Skin epidermis (tissue), 12 donors: ENCODE results near the gene DDRGK1.

Experiments
- H3K27ac ChIP-seq, 21 experiments: fragments of 200-600 bp; sonication (generic) in 11 of 21; one replicate each; pipeline ENCODE4 v1.5.0; 2020; ENCODE audit warnings: mild to moderate bottlenecking in 3 of 21, inconsistent platforms in 2 of 21, moderate library complexity in 2 of 21
- H3K4me3 ChIP-seq, 7 experiments: fragments of 200-600 bp; sonication (generic) in 2 of 7; one replicate each; pipeline ENCODE4 v1.5.0; 2020; ENCODE audit warnings: inconsistent platforms in 2 of 7, mild to moderate bottlenecking in 2 of 7, moderate library complexity in 1 of 7

The DDRGK1 gene

DNA sequence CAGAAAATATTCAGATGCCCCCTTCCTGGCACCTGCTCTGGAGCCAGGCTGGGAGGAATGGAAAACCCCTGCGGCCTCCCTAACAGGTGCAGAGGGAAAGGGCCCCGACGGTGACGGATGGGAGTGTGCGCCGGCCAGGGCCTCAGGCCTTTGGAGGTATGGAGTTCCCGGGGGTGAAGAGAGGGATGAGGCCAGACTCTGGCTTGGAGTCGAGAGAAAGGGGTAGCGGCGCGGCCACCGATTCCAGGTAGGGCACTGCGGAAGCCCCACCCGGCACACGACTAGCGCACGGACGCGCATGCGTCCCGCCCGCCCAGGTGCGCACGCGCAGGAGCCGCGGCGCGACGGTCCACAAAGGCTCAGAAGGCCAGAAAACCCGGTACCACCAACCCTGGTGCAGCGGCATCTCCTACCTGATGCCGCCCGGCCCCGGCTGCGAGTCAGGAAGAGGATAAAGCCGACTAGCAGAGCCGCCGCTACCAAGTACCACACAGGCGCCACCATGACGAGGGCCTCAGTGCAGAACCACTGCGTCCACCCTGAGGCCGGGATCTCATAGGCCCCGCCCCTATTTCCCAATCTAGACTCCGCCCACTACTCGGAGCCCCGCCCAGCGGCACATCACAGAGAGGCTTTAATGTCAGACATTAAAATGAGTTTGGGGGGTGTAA is at the start of gene DDRGK1:
Gene DDRGK1 (minus strand): TSS at position 559 of the 671 bp plus-strand sequence. CDS start 55 bp downstream, at position 504.
- peak within 1 kb of the TSS; percentile 50 to 92 (median 89) for H3K4me3 ChIP-seq
- H3K27ac ChIP-seq, result peak within 1 kb of the TSS; percentile 44 to 93 (median 85)

DNA sequence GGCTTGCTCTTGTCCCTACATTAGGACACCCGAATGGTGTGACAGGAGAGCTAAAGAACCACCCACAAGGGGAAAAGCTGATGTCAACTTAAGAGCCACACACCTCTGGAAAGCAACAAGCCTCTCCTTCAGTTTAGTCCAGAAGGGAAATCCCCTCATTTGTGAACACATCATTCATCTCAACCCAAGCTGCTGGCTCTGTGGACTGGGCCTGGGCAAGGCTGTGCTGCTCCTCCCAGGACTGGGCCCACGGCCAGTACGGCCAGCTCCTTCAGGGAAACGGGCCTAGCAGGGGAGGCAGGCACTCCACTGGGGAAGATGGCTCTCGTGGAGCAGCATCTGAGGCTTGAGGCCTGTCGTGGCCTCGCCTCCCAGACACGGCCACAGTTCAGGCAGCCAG is 47.3 kb upstream of the DDRGK1 start:
- Histone ChIP-seq H3K27ac (no peak overlapping the region), H3K4me3 (no peak overlapping the region)

DNA sequence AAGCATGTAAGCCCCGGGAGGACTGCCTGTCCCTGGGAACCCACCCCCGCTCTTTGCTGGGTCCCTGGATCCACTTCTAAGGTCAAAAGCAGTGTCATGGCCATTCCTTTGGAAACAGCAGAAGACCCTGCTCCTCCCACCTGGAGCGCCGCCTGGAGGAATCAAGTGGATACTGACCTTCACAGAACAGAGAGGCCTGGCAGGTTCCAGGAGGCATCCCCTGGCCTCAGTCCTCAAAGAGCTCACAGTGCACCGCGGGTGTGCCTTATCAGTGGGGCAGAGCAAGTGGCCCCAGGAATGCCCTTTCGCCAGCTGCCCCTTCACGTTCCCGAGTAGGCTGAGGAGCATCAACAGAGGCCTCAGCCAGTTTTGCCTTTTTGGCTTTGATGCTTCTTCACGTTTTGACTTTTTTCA is 45.6 kb upstream of the DDRGK1 start:
- Histone ChIP-seq H3K27ac (no peak overlapping the region), H3K4me3 (no peak overlapping the region)

DNA sequence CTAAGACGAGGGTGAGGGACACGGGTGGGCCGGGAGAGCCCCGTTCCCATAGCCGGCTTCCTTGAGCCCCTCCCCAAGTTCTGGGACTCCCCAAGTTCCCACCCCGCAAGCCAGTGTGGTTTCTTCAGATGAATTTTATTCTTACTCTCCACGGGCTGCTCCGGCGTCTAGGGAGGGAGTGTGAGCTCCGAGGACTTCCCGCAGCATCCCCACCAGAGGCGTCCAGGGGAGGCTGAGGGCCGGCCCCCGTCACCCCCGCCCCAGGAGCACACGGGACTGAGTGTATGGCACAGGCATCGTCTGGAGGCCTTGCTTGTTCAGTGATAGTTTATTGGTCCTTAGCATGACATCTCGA is 44.5 kb upstream of the DDRGK1 start:
- peak overlapping the region in 4 of 7 experiments; percentile 8 to 20 (median 16) for H3K4me3 ChIP-seq
- H3K27ac ChIP-seq, result no peak overlapping the region

DNA sequence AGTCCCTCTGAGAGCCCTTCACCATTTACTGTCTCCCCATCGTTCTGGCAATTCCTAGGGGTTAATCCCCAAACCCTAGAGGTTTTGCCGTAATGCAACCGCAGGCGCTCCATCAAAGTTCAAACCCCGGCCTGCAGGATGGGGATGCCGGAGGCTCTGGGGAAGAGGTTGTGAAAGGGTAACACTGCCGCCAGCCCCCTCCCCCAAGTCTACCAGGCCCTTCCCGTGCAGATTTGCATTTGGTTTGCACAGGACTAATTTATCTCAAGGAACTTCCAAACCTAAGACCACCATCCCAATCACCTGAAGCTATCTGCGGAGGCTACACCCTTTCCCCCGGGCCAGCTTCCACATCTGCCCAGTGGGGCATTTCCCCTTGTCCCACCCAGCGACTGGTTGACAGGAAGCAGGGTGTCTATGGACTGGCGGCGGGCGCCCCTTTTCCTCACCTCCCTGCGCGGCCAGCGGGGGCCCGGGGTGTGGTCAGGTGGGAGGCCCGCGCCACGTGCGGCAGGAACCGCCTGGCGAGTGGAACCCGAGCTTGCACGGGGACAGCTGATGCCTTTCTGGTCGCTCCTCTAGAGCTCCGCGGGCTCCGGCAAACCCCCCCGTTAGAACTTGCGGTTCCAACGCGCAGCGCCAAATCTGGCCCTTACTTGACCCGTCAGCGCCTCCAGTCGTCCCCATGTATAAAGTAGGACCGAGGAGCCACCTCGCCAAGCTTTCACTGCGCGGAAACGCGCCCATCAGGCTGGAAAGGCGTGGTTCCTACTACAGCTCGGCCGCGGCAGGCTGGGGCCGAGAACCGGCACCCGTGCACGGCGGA is 43.9 kb upstream of the DDRGK1 start:
- no peak overlapping the region for H3K27ac ChIP-seq
- H3K4me3 ChIP-seq, result peak overlapping the region in 5 of 7 experiments; percentile 3 to 20 (median 16)

DNA sequence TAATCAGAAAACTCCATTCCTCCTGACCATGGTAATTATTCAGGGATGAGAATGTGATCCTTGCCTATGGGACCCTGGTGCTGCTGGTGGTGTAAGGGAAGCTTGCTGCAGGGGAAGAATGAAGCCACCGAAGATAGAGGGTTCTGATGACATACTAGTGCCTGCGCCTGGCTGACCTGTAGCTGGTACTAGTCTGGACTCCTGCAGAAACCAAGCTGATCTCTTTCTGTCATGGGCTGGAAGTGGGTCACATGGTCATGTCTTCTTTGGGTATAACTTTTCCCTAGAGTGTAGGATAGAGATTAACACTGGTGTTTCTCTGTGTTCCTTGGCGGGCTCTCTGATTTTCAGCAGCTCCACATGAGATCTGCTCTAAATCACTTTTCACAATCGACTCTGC is 43.2 kb upstream of the DDRGK1 start:
- H3K4me3 ChIP-seq, result no peak overlapping the region
- no peak overlapping the region for H3K27ac ChIP-seq

DNA sequence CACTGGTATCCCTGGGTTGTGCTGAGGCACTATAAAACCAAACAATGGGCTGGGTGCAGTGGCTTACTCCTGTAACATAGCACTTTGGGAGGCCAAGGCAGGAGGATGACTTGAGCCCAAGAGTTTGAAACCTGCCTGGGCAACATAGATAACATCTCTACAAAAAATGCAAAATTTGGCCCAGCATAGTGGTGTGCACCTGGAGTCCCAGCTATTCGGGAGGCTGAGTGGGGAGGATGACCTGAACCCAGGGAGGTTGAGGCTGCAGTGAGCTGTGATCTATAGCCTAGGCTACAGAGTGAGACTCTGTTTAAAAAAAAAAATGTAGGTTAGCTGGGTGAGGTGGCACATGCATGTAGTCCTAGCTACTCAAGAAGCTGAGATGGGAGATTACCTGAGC is 42.2 kb upstream of the DDRGK1 start:
- H3K27ac ChIP-seq, result no peak overlapping the region
- H3K4me3 ChIP-seq, result no peak overlapping the region

DNA sequence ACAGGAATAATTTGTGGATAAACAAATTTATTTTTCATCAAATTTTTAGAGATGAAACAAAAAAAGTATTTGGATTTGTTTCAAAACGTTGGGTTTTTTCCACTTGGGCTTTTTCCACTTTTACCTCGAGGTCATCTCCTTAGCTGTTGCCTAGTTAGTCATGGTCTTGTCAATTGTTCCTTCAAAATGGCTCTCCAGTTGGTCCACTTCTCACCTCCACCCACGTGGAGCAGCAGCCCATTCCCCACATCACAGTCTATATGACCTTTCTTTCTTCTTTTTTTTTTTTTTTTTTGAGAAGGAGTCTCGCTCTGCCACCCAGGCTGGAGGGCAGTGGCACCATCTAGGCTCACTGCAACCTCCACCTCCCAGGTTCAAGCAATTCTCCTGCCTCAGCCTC is 41.2 kb upstream of the DDRGK1 start:
- Histone ChIP-seq H3K27ac (no peak overlapping the region), H3K4me3 (no peak overlapping the region)

DNA sequence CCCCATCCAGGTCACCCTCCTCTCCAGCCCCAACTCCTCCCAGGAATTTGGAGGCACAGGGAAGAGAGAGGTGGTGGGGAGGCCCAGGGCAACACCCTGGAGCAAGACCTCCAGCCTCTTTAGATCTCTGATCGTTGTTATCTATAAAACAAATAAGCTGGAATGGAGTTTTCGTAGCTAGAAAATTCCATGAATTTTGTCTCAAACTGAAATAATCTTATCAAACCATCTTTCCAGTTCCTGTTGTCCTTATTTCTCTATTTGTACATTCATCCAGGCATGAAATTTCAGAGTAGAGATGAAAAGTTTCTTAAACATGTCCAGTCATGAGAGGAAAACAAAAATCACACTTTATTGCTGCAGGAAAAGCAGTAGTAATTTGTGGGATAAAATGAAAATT is 40.7 kb upstream of the DDRGK1 start:
- H3K27ac ChIP-seq, result no peak overlapping the region
- H3K4me3 ChIP-seq, result no peak overlapping the region

DNA sequence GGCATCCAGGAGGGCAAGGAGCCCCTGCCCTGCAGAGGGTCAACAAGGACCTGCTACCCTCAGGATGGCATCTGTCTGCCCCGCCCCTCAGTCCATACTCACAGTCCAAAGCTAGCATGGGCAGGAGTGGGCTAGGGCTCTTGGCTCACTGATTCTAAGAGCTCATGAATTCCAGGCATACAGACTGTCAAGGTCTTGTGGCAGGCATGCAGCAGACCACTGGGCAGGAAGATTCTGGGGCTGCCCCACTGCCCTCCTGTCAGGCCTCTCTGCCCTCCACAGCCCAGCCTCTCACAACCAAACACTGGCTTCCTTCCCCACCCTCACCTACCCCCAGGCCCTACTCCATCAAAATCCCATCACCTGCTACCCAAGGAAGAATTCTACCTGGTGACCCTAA is 40.1 kb upstream of the DDRGK1 start:
- Histone ChIP-seq H3K27ac (no peak overlapping the region), H3K4me3 (no peak overlapping the region)

DNA sequence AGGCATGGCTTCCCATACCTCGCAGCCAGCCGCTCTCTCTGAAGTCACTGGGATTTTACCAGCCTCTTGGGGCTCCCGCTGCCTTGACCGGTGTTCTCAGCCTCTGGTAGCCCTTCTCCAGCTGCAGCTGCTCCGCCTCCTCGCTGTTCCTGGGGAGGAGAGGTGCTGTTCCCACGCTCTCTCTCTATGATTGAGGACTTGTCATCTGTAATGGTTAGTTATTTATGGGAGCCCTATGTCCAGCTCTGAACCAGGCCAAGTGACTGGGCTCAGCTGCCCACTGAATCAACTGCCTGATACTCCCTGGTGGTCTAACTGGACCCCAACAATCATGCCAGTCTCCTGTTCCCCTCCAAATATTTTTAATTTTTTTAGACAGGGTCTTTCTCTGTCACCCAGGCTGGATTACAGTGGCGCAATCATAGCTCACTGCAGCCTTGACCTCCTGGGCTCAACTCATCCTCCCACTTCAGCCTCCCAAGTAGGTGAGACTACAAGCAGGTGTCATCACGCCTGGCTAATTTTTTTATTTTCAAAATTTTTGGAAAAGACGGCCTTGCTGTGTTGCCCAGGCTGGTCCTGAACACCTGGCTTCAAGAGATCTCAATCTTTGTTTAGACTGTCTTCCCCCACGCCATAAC is 39.4 kb upstream of the DDRGK1 start:
- Histone ChIP-seq H3K27ac (no peak overlapping the region), H3K4me3 (no peak overlapping the region)

DNA sequence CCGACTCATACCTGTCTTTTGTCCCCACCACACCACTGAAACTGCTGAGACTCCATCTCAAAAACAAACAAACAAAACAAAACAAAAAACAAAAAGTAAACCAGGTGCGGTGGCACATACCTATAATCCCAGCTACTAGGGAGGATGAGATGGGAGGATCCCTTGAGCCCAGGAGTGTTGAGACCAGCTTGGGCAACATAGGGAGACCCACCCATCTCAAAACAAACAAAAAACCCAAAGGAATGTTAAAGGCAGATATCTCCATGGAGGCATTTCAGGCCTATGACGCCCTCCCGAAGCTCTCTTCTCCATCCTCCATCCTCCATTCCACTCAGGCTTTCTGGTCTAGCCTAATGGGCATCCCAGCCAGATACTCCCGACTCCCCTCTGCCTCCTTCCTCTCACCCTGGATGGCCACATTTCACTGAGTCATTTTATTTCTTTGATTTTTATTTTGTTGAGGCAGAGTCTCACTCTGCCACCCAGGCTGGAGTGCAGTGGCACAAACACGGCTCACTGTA is 37.8 kb upstream of the DDRGK1 start:
- Histone ChIP-seq H3K27ac (no peak overlapping the region), H3K4me3 (no peak overlapping the region)

DNA sequence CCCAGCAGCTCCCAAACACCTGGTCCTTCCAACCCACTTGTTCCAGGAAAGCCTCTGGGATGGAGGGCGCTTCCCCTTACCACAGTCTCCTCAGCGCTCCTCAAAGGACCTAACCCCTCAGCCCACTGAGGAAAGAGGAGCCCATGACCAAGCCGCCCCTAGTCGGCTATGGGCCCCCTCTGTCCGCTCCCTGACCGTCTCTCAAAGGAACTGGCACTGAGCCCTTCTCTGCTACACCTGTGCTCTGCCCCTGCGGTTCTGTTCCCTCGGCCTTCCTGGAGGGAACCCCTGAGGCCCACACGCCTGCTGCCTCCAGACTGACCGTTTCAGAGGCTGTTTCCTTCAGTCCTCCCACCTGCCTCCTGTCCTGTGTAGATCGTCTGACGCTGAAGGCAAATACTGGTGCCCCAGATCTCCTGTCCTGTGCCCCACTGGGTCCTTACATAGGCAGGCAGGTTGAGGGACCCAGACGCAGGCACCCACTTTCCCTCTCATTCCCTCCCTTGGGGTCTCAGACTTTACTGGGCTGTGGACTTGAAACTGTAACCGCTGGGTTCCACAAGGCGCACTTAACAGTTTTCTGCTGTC is 36.4 kb upstream of the DDRGK1 start:
- Histone ChIP-seq H3K27ac (no peak overlapping the region), H3K4me3 (peak overlapping the region in 2 of 7 experiments; percentile 82 to 90)

DNA sequence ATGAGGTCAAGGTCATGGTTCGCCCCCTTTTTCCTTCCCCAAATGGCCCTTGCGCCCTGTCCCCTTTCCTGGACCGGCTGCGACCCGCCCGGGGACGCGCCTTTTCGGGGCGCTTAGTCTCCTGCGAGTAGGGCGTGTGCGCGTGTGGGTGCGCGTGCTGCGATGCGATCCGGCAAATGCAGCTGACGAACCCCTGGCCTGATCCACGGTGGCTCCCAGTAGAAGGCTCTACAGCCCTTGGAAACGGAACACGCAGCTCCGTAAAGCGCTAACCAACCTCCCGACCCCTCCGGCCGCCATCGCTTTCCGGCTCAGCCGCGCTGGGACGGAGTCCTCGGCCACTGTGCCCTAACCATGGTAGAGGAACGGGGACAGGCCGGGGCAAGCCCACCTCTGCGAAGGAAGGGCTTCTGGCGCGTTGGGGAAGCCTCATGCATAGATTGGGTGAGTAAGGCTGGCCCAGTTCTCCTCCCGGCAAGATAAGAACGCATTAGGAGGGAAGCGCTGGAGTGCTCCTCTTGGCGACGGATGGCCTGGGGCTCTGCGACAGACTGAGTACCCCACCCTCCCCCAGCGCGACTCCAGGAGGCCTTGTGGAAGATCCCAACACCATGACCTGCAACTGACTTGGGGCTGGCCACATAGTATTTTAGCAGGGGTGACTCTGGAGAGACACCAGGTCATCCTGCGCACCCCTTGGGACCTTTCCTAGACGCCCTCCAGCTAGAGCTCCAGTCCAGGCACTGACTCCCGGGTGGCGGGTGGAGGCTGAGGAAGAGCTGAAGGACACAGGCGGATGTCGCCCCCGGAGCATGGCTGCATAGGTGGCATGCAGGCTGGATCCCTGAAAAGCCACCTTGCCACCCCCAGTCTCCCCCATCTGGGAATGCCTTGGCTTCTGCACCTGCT is 35.6 kb upstream of the DDRGK1 start:
- H3K27ac ChIP-seq, result peak overlapping the region in 10 of 21 experiments; percentile 15 to 71 (median 56)
- peak overlapping the region; percentile 57 to 90 (median 74) for H3K4me3 ChIP-seq

DNA sequence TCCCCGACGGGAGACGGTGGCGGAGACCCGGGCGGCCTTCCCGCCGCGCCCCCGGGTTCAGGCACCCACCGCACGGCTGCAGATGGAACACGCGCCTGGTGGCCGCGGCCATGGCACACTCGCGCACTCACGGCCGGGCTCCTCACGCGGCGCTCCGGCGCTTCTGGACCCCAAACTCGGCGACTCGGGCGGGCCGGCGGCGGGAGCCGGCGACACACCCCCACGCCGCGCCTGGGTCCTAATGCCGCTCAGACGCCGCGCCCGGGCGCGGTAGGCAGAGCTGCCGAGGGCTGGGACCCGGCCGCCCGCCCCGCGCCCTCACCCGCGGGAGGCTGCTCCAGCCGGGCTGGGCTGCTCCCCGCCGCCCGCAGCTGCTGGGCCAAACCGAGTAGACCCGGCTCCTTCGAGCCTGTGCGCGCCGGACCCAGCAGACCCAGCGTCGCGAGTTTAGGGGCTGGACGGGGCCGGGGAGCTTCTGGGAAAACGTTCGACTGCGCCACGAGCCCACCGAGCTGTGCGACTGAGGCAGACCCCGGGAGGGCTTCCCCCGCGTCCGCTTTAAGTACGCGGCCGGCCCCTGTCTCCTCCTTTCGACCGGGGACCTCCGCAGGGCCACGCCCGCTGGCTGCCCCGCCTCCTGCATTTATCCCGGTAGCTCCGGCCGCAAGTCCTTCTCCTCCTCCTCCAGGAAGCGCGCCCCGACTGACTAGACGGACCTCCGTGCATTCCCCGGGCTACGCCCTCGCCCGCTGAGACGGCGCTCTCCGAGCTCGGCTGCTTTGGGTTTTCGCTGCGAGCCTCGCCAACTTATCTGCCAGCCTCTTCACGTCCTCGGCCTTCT is 34.8 kb upstream of the DDRGK1 start, which contains the start of gene SLC4A11:
Gene SLC4A11 (minus strand): TSS at position 165 of the 841 bp plus-strand sequence. CDS start 53 bp downstream, at position 112.
- H3K27ac ChIP-seq, result peak within 1 kb of the TSS in 15 of 21 experiments; percentile 0 to 71 (median 55)
- peak within 1 kb of the TSS; percentile 57 to 90 (median 74) for H3K4me3 ChIP-seq

DNA sequence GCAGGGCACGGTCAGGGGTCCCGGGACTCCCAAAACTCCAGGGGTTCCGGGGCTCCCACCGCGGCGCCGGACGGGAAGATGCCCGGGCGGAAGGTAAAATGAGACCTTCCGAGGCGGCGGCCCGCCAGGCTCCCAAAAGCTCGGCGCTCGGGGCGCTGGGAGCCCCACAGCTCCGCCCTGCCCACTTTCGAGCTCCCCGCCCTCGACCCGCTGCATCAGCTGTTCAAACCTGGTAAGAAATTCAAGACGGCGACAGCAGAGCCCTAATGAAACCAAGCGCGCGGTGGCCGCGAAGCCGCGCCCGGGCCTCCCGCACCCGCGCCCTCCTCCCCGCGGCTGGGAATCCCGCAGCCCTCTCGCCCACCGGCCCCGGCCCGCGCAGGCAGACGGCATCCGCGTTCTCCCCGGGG is 34.1 kb upstream of the DDRGK1 start:
- Histone ChIP-seq H3K4me3 (peak overlapping the region; percentile 57 to 90 (median 74)), H3K27ac (peak overlapping the region in 10 of 21 experiments; percentile 21 to 71 (median 59))

DNA sequence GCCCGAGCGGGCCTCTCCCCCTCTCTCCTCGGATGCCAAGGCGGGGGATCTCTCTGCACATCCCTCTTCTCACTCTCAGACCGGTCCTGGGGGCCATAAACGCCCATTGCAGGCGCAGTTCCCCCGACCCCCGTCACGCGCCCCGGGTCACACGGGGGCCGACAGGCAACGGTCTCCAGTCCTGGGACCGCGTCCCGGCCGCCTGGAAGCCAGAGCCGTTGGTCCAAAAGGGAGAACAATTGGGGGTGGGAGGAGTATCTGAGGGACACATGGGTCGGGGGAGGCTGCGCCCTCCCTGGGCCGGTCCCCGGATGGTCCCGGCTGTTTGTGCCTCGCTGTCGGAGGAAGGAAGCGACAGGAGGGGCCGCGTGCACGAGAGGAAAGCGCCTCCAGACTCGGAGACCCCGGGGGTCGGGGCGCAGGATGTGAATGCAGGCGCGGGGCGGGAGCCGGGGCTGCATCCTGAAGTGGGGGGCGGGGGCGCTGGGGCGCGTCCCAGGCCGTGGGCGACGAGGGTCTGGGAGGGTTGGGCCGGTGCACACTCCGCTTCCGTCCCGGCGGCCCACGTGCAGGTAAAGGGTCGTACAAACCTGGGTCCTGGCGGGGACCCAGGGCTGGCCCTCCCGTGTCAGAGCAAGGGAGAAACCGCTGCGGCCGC is 33.6 kb upstream of the DDRGK1 start:
- Histone ChIP-seq H3K4me3 (peak overlapping the region; percentile 57 to 90 (median 74)), H3K27ac (peak overlapping the region in 2 of 21 experiments; percentile 60 to 71)
